Fibroblast of skin of right quadriceps (primary cell): ENCODE data around the gene UBE2D2.
A peak's percentile ranks its signal among the peaks of the same experiment; 100 is the strongest.

Experiments used
- DNase-seq: peaks from one replicate; pipeline ENCODE4 v3.0.0-alpha.2; 2013

The UBE2D2 gene

GRCh38 chr5:139636207-139636792 is 75.2 kb downstream of the UBE2D2 start:
- DNase-seq = no peak

GRCh38 chr5:139636975-139637408 is 75.9 kb downstream of the UBE2D2 start:
- peak; percentile 53 for DNase-seq

- DNase-seq = peak; percentile 80
Observed at GRCh38 chr5:139637438-139638089, 76.4 kb downstream of the UBE2D2 start.

- DNase-seq = peak; percentile 37
Observed at GRCh38 chr5:139638090-139638735, 77.1 kb downstream of the UBE2D2 start.

- no peak for DNase-seq
Observed at GRCh38 chr5:139638736-139639618, 77.8 kb downstream of the UBE2D2 start.

GRCh38 chr5:139639619-139640380 is 78.7 kb downstream of the UBE2D2 start:
- peak; percentile 28 for DNase-seq

- DNase-seq = no peak
Observed at GRCh38 chr5:139640421-139641115, 79.4 kb downstream of the UBE2D2 start.

- no peak for DNase-seq
Observed at GRCh38 chr5:139641116-139642080, 80.3 kb downstream of the UBE2D2 start.

- DNase-seq = no peak
Observed at GRCh38 chr5:139642213-139642612, 81.1 kb downstream of the UBE2D2 start.

GRCh38 chr5:139642891-139643871 is 82.0 kb downstream of the UBE2D2 start:
- DNase-seq = no peak

- DNase-seq = no peak
Observed at GRCh38 chr5:139644001-139644456, 82.9 kb downstream of the UBE2D2 start.

- DNase-seq = no peak
Observed at GRCh38 chr5:139644646-139645429, 83.7 kb downstream of the UBE2D2 start.

GRCh38 chr5:139645430-139645871 is 84.3 kb downstream of the UBE2D2 start:
- no peak for DNase-seq

GRCh38 chr5:139646111-139646510 is 85.0 kb downstream of the UBE2D2 start:
- DNase-seq = no peak

- no peak for DNase-seq
Observed at GRCh38 chr5:139646912-139647505, 85.9 kb downstream of the UBE2D2 start.

- DNase-seq = no peak
Observed at GRCh38 chr5:139647506-139648204, 86.5 kb downstream of the UBE2D2 start.
